ENCODE measurements around the gene MAP3K13.

DNA sequence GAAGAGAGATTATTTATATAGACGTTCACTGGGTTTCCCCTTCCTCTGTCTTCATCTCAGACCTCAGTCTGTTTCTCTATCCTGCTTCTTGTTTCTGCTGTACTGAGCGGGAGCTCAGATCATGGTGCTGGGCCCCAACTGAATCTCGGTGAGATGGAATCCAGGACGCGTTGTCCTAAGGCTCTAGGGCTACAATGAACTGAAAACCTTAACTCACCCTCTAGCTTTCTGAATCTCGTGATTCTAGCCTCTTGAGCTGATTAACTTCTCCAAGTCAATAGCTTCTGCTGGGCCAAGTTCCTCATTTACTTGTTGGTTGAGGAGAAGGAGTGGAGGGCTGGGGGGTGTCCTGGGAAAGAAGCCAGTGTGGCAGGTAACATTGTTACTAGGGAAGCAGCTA, 32.7 kb upstream of the MAP3K13 start:
- no peak for TF ChIP-seq EZH2 (IDR thresholded peaks at IDR 0.05; ENCODE audit: insufficient read depth, low read length)
- TF ChIP-seq, protein P1, sequence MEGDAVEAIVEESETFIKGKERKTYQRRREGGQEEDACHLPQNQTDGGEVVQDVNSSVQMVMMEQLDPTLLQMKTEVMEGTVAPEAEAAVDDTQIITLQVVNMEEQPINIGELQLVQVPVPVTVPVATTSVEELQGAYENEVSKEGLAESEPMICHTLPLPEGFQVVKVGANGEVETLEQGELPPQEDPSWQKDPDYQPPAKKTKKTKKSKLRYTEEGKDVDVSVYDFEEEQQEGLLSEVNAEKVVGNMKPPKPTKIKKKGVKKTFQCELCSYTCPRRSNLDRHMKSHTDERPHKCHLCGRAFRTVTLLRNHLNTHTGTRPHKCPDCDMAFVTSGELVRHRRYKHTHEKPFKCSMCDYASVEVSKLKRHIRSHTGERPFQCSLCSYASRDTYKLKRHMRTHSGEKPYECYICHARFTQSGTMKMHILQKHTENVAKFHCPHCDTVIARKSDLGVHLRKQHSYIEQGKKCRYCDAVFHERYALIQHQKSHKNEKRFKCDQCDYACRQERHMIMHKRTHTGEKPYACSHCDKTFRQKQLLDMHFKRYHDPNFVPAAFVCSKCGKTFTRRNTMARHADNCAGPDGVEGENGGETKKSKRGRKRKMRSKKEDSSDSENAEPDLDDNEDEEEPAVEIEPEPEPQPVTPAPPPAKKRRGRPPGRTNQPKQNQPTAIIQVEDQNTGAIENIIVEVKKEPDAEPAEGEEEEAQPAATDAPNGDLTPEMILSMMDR (IDR thresholded peaks at IDR 0.05; ENCODE audit: insufficient read depth, low read depth, low read length): no peak

Measured in astrocyte (in vitro differentiated cells and primary cell).